Left renal pelvis (tissue), 4 donors: ENCODE measurements around the gene TAS2R41. TPM values are rescaled to one million over a fixed set of nuclear protein-coding genes. Genes with fewer than 3 reads are reported as not detected.
"Not testable (repeated sequence)": the region's sequence is repeated elsewhere in the genome, so short reads cannot be mapped to it uniquely, and the experiment has no call there.

ENCODE experiments used
- DNase-seq, 4 donors: peaks; one replicate each; pipeline ENCODE4 v3.0.0-alpha.2; 2013; ENCODE audit warnings: low read depth in 4 of 4, low spot score in 3 of 4
- polyA plus RNA-seq, 4 donors: library from polyadenylated mRNA; unstranded; fragments of 120-200 nt; gene quantifications; one replicate each; pipeline ENCODE4 v1.2.1, GENCODE V29; 2013; ENCODE audit not compliant: insufficient read length in 4 of 4

Gene TAS2R41
- polyA plus RNA-seq, 4 donors = not detected

DNA sequence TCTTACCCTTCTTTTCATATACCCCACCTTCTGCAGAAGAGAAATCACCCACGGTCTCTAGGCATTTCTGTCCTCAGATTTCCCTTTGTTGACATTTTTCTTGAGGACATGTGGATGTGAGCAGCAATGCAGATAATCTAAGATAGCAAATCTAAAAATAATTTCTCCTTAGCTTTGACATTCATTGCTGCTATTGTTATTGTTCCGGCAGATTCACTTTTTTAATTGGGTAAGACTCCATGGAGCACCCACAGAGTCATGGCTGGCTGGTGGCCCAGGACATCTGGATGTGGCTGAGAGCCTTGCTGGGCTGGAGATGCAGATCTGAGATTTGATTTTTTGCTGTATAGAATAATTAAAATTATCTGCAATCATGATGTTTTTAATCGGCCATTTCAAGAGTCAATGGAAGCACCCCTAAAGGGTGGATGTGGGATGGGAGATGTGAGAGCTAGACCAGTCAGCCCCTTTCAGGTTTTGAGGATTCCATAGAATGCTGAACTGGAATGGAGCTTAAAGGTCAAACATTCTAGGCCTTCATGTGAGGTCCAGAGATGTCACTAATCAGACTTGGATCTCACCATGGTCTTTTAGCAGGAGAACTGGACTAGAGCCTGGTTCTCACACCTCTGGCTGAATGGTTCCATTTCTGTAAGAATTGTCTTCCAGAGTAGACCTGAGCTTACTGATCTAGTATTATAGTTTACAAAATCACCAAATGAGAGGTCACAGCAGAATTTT is 37.5 kb downstream of the TAS2R41 start:
- no peak for DNase-seq

DNA sequence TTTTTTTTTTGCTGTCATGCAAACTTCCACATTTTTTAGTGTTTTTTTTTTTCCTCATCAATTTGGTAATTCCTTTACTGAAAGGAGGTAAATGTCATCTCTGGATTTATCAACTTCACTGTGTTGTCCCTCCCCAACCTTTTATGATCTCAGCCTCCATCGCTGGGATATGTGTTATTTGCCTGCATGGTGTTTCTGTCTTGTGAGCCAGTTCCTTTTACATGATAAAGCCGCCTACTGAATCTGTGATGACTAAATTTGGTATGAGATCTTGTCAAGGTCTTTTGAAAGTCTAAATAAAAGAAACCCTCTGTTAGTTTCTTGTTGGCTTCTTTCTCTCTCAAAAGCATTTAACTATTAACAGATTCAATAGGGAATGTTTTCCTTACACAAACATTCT is 39.3 kb downstream of the TAS2R41 start:
- DNase-seq = no peak

DNA sequence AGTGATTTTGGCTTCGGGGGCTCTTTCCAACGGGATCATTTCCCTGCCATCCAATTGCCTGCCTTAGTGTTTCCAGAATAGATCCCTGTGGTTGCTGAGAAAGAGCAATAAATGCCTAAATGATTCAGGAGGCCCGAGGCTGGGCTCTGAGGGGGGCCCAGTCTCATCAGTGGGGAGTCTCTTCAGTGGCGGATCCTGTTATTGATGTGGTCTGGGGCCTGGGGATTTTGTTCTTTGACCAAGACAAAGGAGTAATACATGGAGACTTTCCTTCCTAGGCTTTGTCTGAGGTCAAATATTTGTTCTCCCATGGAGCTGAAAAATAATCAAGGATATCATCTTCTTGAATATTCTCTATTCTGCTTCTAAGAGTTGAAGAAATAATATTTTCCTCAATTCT is 40.8 kb downstream of the TAS2R41 start:
- DNase-seq = no peak

DNA sequence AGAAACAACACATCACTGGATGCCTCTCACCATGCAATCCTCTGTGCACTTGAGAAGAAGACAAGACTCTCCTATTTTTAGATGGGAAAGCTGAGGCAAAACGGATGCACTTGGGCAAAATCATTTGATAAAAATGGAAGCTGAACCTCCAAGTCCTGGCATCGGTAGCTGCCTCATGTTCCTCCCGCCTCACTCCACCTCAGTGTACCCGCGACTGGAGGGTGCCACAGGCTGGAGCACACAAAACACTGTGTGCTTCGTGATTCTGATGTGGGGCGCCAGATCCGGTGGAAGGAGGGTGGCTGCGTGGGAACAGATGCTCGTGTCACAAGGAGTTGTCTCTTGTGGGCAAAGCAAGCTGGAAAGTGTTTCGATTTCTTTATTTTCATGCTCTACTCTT is 41.3 kb downstream of the TAS2R41 start:
- no peak for DNase-seq

DNA sequence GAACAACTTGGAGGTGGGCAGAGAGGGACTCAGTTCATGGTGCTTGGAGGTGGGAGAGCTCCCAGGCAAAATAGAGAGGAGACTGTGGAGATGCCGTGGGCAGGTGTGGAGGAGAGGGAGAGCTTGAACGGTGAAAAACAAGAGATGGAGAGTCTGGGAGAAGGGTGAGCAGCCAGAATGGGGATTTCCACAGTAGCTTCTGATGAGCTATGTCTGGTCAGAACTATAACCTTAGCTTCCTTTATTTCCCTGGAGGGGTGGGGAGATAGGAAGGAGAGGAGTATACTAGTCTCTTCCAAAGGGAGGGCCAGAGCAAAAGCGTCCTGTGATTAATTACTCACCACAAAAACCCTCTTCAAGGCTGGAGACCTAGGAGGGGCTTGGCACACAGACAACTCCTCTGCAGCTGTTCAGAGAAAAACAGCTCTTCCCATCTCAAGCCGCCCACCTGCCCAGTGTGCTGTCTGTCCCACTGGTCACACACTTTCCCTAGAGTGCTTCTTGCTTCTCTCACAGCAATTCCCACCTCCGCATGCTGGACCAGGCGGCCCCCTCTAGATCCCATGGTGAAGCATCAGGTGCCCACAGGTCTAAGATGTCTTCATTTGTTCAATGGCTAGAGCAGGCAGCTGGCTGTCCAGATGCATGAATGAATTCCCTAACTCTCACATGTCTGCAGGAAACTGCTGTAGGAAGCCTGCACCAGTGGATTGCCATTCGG is 41.9 kb downstream of the TAS2R41 start:
- DNase-seq = no peak

DNA sequence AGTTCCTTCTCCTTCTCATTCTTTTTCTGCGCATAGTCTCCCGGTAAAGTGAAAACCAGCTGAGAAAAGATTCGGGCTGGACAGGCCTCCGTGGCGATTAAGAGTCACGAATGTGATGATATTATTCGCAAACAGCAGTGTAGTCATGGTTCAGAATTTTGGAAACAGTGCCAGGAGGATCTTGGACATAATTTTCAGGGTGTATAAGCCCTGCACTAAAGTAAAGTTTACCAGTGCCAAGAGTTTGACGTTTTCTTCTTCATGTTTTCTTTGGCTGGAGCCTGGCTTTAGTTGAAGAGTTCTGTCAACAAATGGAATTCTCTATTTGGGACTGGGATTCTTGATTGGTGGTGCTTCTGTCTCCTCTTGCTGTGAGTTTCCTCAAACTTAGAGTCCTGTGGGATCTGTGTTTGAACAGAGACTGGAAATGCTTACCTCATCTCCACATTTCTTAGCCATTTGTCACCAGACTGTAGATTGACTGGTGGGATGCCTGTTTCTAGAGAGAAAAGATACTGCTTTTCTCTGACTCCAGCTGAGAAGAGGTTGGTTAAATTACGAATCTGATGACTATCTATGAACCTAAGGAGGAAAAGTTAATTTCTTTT is 44.7 kb downstream of the TAS2R41 start:
- not testable (repeated sequence) for DNase-seq

Other genes starting within 250 kb of the TAS2R41 start
- gene GSTK1, start 214.4 kb upstream of the TAS2R41 start, polyA plus RNA-seq = 100 to 1,000 TPM in 3 of 4 donors, 10 to 100 TPM in 1; 86.8 to 227 (median 188) TPM
- 10 to 100 TPM in 3 of 4 donors, 1 to 10 TPM in 1; 2.7 to 72.7 (median 52.7) TPM for gene TMEM139, start 192.9 kb upstream of the TAS2R41 start, polyA plus RNA-seq
- 10 to 100 TPM; 38.5 to 60.1 (median 56.2) TPM for gene CASP2, start 189.5 kb upstream of the TAS2R41 start, polyA plus RNA-seq
- under 1 TPM; 0.10 to 0.24 (median 0.12) TPM for gene CLCN1, start 161.8 kb upstream of the TAS2R41 start, polyA plus RNA-seq
- gene FAM131B, start 115.2 kb upstream of the TAS2R41 start, polyA plus RNA-seq = 1 to 10 TPM; 2.3 to 4.9 (median 2.7) TPM
- 100 to 1,000 TPM in 2 of 4 donors, 10 to 100 TPM in 2; 80.4 to 137 (median 93.0) TPM for gene ZYX, start 96.5 kb upstream of the TAS2R41 start, polyA plus RNA-seq
- gene EPHA1, start 69.0 kb upstream of the TAS2R41 start, polyA plus RNA-seq = 10 to 100 TPM in 3 of 4 donors, 1 to 10 TPM in 1; 4.1 to 23.5 (median 18.4) TPM
- not detected for gene TAS2R60, start 34.4 kb upstream of the TAS2R41 start, polyA plus RNA-seq
- 1 to 10 TPM in 1 of 4 donors, under 1 TPM in 3; 0.07 to 2.3 (median 0.33) TPM for gene CTAGE15, start 93.9 kb downstream of the TAS2R41 start, polyA plus RNA-seq
- 1 to 10 TPM; 1.0 to 3.6 (median 3.2) TPM for gene TCAF2, start 143.1 kb downstream of the TAS2R41 start, polyA plus RNA-seq